Stimulated activated effector memory CD8-positive, alpha-beta T cell treated with anti-CD3 and anti-CD28 coated beads, Interleukin-12 subunit alpha, Interleukin-12 subunit beta, amount 100 ng/mL, for 72 hours (primary cell): ENCODE data around the gene ZFYVE21.

Source experiments
- ATAC-seq: fragments of 150-1000 bp; cut with Tn5 transposase; 2 replicates; pipeline ENCODE4 v1.10.0; 2021
- DNase-seq, 2 donors: peaks; one replicate each; pipeline ENCODE4 v3.0.0; 2021 to 2022; ENCODE audit warnings: low spot score in 2 of 2
- H3K27ac Mint-ChIP-seq: one replicate; pipeline ENCODE4 v1.8.0; 2022; ENCODE audit warnings: mild to moderate bottlenecking, mixed read lengths
- H3K36me3 Mint-ChIP-seq: one replicate; pipeline ENCODE4 v1.8.0; 2022; ENCODE audit warnings: mild to moderate bottlenecking, mixed read lengths
- H3K4me1 Mint-ChIP-seq: one replicate; pipeline ENCODE4 v1.8.0; 2022; ENCODE audit warnings: mixed read lengths
- H3K4me3 Mint-ChIP-seq: one replicate; pipeline ENCODE4 v1.8.0; 2022; ENCODE audit warnings: mild to moderate bottlenecking, mixed read lengths
- H3K9me3 Mint-ChIP-seq: one replicate; pipeline ENCODE4 v1.8.0; 2022; ENCODE audit warnings: mixed read lengths

ZFYVE21 gene

DNA sequence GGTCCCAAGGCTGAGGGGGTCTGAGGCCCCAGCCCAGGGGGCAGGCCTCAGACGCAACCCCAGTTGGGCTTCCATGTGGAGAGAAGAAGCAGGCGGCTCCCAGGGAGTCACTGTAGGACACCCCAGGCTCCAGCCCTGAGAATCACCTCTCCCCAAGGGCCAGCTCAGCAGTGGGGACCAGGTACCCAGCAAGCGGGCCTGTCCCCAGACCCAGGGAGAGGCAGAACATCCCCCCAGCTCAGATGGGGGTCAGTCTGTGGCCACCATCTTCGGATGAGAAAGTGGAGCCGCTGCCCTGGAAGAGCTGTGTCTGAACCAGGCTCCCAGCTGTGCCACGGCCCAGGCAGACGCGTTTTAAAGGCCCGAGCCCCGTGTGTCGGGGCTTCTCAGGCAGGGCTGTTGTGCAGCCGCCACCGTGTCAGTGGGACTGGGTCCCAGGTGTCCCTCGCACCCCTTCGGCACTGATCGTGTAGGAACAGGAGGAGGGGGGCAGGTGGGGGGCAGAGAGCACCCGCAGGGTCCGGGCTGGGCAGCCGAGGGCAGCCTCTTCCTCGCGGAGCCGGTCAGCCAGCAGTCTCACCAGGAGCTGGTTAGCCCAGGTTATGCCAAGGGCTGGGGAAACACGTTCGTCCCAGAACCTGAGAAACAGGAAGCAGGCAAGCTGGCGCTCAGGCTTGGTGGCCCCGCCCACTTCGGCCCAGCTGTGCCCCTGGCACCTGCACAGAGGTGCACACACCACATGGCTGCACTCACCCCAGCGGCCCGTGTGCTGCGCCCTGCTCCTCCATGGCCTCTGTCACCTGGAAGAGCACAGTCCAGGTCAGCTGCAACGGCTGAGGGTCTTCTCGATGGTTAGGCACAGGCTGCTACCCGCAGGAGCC, 17.0 kb upstream of the ZFYVE21 start:
- no peak overlapping the region for H3K4me3 Mint-ChIP-seq
- no peak for ATAC-seq

DNA sequence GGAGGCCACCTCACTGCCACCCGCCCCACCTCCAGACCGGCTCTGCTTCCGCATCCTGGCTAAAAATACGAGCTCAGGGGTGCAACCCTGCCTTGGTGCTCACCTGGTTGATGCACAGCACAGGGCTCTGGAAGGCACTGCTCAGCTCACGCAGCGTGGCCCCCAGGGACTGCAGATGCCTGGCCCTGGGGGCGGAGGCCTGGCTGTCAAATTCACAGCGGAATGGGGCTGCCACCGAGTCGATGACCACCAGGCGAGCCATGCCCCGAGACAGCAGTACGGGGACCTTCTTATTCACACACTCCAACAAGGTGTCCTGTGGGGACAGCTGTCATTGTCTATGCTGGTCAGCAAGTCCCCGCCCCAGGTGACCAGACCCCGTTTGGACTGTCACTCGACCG, 16.3 kb upstream of the ZFYVE21 start:
- ATAC-seq (no peak), DNase-seq (no peak)
- peaks cover 6% of the 10 kb centered on the region for H3K4me1 Mint-ChIP-seq
- H3K4me3 Mint-ChIP-seq: no peak overlapping the region
- H3K27ac Mint-ChIP-seq: peak overlapping the region; percentile 82
- peaks cover 78% of the 10 kb centered on the region for H3K36me3 Mint-ChIP-seq
- no peaks in the 10 kb centered on the region for H3K9me3 Mint-ChIP-seq

More for the DNA sequence above, 17.0 kb upstream of the ZFYVE21 start:
- DNase-seq: no peak
- Mint-ChIP-seq H3K9me3 (no peaks in the 10 kb centered on the region), H3K4me1 (peaks cover 6% of the 10 kb centered on the region), H3K36me3 (peaks cover 77% of the 10 kb centered on the region), H3K27ac (peak overlapping the region; percentile 86)

DNA sequence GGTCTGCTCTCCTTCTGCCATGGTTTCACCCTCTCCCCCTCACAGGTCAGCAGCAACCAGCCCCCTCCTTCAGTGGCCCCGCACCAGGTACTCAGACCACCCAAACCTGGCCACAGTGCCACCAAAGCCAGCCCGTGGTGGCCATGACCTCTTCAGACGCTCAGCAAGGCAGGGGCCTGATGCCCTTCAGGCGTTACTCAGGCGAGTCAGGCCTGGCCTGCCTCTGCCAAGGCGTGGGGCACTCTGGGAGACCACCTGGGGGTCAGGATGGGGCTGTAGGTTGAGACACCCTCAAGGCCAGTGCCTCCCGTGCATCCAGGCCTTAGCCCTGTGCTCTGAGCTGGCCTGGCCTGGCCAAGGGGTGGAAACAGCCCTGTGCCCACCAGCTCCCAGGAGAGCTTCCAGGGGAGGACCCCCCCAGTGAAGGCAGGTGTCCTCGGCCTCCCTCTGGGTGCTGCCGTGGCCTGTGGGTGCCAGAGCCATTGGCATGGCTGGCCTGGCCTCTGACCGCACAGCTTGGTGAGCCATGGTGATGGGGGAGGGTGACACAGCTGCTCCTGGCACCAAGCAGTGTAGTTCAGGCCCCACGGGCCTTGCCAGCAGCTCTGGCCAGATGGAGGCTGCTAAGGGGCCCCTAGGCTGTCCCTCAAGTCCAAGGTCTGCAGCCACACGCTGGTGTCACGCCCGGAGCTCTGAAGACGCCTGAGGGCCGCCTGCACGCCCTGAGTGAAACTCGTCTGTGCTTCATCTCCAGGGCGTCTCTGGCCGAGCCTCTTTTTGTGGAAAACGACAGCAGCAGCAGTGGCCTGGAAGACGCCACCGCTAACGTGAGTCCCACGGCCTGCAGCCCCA, 15.5 kb upstream of the ZFYVE21 start:
- H3K4me3 Mint-ChIP-seq: no peak overlapping the region
- peaks cover 79% of the 10 kb centered on the region for H3K36me3 Mint-ChIP-seq
- ATAC-seq (no peak), DNase-seq (no peak)
- no peaks in the 10 kb centered on the region for H3K9me3 Mint-ChIP-seq
- peak overlapping the region; percentile 82 for H3K27ac Mint-ChIP-seq
- peaks cover 6% of the 10 kb centered on the region for H3K4me1 Mint-ChIP-seq

DNA sequence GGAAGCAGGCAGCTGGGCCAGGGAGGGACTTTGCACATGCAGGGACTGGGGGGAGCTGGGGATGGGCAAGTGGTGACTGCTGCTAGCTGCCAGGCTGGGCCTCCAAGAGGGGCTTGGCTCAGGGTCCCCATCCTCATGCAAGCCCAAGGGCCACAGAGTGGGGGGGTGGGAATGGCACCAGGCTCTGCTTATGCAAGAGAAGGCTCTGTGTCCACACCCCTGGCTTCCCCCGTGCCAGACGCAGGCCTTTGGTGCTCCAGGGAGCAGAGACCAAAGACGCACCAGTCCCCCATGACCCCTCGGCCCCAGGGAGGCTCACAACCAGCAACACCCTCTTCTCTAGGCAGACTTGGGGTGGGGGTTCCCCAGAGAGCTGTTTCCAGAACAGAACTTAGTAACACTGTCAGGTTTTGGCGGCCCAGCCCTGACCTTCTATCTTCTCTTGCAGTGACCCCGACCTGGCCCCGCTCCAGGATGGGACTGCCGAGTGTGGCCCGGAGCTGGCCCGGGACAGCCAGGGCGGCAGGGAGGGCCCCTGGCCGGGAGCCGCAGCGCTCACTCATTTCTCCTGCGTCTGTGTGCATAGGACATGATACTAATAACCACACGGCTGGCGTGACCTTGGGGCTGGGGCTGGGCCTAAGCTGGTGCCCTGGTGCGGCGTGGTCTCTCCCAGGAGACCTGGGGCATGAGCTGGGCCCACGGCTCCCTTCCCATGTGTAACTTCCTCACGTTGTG, 14.7 kb upstream of the ZFYVE21 start:
- Mint-ChIP-seq H3K9me3 (no peaks in the 10 kb centered on the region), H3K27ac (no peak overlapping the region)
- DNase-seq: no peak

DNA sequence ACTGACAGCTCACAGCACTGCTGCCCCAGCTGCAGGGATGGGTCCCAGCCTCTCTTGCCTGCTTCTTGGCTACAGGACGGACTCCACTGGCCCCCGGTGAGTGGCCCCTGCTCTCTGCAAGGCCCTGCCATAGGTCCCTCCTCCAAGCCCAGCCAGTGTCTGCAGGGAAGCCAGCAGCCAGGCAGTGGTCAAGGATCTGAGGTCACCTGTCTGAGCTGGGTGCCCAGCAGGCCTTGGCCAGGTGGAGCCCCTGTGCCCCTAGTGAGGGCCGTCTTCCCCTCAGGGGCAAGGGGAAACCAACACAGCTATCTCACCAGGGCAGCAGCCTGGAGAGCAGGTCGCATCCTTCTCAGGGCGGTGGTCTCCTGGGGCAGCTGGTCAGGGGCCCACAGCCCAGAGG, 13.5 kb upstream of the ZFYVE21 start:
- DNase-seq (no peak), ATAC-seq (no peak)
- no peak overlapping the region for H3K4me3 Mint-ChIP-seq
- peak overlapping the region; percentile 79 for H3K27ac Mint-ChIP-seq
- H3K9me3 Mint-ChIP-seq: no peaks in the 10 kb centered on the region
- peaks cover 6% of the 10 kb centered on the region for H3K4me1 Mint-ChIP-seq
- H3K36me3 Mint-ChIP-seq: peaks cover 82% of the 10 kb centered on the region

More for the DNA sequence above, 14.7 kb upstream of the ZFYVE21 start:
- no peak overlapping the region for H3K4me3 Mint-ChIP-seq
- peak; percentile 1 for ATAC-seq
- peaks cover 86% of the 10 kb centered on the region for H3K36me3 Mint-ChIP-seq
- peaks cover 6% of the 10 kb centered on the region for H3K4me1 Mint-ChIP-seq

DNA sequence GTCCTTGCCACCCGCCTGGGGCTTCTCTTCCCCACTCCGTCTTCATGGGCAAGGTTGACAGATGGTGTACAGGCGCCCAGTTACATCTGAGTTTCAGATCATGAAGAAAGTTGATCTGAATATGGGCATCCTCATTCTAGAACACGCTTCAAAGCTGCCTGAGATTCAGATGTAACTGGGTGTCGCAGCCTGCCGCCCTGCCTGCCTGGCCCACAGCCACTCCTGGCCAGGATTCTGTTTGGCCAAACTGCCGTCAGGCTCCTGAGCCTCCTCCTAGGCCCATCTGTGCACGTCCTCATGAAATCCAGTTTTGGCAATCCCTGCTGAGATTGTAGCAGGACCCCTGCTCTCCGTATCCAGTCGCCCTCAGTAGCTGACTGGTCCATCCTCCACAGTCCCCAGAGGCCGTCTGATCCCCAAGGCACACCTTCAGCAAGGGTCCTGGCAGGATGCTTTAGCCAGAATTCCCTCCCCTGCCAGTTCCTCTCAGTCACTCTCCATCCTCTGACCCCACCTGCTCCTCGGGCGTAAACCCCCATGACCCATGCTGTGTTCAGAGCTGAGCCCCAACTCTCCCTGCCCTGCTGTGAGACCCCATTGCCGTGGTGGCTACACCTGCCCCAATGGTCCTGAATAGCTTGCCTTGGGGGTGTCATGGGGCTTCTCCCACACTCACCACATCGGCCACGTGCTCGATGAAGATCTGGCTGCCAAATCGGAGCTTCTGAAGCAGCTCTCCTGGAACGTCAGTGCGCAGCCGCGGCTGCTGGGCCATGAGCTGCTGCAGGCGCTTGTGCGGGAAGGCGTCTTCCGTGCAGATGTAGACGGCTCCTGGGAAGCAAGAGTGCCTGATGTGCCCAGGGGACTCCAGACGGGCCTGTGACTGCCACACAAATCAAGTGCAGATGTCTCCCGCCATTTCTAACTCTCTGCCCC, 12.8 kb upstream of the ZFYVE21 start:
- ATAC-seq: no peak
- no peak overlapping the region for H3K4me3 Mint-ChIP-seq

DNA sequence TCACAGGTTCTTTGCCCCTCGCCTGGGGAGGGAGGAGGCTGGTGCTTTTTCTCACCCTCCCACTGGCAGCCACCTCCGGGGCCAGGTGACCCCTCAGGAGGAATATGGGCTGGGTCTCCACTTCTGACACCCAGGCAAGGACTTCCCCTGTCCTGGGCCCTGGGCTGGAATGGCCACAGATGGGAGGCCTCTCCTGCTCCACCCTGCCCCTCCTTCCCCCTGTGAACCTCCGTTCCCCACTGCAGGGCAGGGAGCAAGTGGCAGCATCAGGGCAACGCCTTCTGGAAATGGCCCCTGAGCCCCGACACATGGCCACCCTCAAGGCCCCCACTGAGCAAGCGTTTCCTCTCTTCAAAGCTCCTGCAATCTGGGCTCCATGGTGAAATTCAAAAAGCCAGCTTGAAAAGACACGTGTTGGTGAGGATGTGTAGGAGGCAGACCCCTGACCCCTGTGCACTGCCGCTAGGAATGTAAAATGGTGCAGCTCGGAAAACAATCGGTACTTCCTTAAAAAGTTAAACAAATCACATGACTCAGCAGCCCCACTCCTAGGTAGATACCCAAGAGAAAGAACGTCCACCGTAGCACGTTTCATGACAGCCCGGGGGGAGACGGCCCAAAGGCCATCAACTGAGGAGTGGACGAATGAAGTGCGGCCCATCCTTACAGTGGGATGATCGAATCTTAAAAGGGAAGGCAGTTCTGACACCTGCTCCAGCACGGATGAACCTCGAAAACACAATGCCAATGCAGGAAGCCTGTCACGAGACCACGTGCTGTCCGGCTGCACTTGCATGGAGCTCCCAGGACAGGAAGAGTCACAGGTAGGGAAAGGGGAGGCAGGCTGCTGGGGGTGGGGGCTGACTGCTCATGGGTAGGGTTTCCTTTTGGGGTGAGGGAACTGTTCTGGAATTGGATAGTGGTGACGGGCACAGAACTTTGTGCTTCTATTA, 11.9 kb upstream of the ZFYVE21 start:
- Mint-ChIP-seq H3K4me3 (no peak overlapping the region), H3K9me3 (no peaks in the 10 kb centered on the region), H3K36me3 (peaks cover 74% of the 10 kb centered on the region), H3K4me1 (peaks cover 6% of the 10 kb centered on the region), H3K27ac (peak overlapping the region; percentile 79)
- no peak for ATAC-seq
- no peak for DNase-seq

More for the DNA sequence above, 12.8 kb upstream of the ZFYVE21 start:
- peaks cover 75% of the 10 kb centered on the region for H3K36me3 Mint-ChIP-seq
- H3K4me1 Mint-ChIP-seq: peaks cover 6% of the 10 kb centered on the region
- no peaks in the 10 kb centered on the region for H3K9me3 Mint-ChIP-seq
- H3K27ac Mint-ChIP-seq: peak overlapping the region; percentile 79
- no peak for DNase-seq

DNA sequence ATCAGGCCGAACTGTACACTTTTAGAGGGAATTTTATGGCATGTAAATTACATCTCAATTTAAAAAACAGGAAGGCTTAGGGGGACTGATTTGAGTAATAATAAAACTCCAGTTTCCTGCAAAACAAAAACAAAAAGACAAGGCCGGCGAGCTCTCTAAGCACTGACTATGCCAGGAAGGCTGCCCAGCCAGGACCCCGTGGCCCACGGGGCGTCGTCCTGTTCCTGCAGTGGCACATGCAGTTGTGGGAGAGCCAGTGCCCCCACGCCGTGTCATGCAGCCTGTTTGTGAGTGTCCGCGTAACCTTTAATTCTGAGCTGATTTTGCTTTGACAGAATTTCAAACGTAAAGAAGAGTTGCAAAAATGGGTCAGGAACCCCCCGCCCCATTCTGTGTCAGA, 10.9 kb upstream of the ZFYVE21 start:
- H3K9me3 Mint-ChIP-seq: no peaks in the 10 kb centered on the region
- ATAC-seq (no peak), DNase-seq (no peak)
- peak overlapping the region; percentile 79 for H3K27ac Mint-ChIP-seq
- H3K4me1 Mint-ChIP-seq: peaks cover 11% of the 10 kb centered on the region
- H3K36me3 Mint-ChIP-seq: peaks cover 78% of the 10 kb centered on the region
- no peak overlapping the region for H3K4me3 Mint-ChIP-seq

DNA sequence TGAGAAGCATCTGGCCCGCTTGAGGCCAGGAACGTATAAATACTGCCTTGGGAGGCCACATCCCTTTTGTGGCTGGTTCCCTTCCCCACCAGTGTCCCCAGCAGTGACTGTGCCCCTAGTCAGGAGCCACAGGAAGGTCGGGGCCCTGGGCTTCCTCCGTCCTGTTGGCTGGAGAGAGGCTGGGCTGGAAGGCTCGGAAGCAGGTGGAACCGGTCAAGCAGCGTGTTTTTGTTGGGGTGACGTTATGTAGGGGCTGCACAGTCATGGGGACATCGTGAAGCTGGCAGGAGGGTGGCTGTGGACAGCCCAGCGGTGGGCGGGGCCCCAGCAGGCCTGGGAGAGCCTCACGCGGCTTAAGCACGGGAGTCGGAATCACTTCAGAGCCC, 10.5 kb upstream of the ZFYVE21 start:
- Mint-ChIP-seq H3K27ac (peak overlapping the region; percentile 79), H3K9me3 (no peaks in the 10 kb centered on the region), H3K4me1 (peaks cover 7% of the 10 kb centered on the region), H3K36me3 (peaks cover 76% of the 10 kb centered on the region), H3K4me3 (no peak overlapping the region)
- ATAC-seq: no peak
- no peak for DNase-seq

DNA sequence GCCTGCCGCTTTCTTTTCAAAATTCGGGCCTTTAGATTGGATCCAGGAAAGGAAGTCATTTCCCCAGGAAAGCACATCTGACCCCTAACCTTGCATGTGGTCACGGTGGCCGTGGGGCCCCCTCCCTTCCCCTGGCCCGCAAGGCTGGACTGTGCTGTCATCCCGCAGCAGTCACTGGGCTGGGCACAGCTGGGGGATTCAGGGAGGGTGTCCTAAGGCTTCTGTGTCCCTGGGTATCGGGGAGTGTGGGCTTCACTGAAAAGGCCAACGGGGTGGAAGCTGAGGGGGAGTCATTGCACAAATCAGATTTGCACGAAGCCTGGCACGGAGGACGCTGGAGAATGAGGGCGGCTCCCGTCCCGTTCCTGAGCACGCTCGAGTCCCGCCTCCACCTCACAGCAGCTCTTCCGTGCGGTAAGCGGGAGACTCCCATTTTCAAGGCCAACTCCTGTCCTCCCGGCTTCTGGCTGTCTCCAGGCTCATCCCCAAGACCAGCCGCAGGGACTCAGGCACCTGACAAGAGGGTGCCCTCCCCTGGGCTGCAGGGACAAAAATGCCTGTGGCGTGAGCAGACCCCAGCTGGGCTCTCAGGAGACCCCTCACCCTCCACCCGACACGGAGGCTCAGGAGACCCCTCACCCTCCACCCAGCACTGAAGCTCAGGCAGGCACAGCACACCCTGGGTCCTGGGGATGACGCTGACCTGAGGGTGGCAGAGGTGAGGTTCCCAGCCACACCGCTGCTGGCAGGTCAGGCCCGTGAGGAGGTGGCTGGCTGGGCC, 9.9 kb upstream of the ZFYVE21 start:
- DNase-seq (no peak), ATAC-seq (no peak)
- H3K9me3 Mint-ChIP-seq: no peaks in the 10 kb centered on the region
- H3K4me3 Mint-ChIP-seq: no peak overlapping the region
- H3K36me3 Mint-ChIP-seq: peaks cover 75% of the 10 kb centered on the region
- H3K27ac Mint-ChIP-seq: peak overlapping the region; percentile 79
- H3K4me1 Mint-ChIP-seq: peaks cover 8% of the 10 kb centered on the region

DNA sequence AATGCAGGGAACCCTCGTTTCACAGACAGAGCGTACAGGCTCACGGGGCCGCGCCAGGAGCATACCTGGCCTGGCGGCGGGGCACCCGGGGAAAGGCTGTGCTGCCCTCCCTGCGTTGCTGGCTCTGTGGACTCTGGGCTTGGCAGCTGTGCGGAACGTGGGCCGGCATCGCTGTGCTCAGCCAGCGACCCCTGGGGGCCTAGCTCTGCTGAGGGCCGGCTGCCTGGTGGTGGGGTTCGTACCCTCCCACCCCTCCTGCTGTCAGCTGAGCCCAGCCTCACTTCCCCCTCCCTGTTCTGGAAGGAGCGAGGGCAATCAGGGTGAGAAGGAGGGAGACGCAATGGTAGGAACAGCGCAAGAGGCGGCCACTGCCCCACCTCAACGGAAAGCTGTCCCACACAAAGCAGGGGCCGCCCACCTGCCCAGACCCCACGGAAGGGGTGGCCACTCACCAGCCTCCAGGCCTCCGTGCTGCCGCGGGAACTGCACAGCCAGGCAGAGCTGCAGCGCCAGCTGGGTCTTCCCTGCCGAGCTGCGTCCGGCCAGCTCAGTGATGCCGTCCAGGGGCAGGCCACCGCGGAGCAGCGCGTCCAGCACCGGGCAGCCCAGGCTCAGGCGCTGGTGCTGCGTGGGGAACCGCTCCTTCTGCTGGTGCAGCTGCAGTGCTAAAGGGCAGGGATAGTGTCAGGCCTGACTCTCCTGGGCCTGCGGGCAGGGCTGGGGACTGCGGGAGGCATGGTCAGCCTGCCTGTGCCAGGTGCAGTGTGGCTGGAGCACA, 8.9 kb upstream of the ZFYVE21 start:
- Mint-ChIP-seq H3K4me1 (peaks cover 18% of the 10 kb centered on the region), H3K27ac (no peak overlapping the region), H3K9me3 (no peaks in the 10 kb centered on the region), H3K36me3 (peaks cover 79% of the 10 kb centered on the region), H3K4me3 (no peak overlapping the region)
- no peak for DNase-seq
- ATAC-seq: no peak
